ENCODE measurements around the gene COL20A1.
"Not testable (repeated sequence)": the region's sequence is repeated elsewhere in the genome, so short reads cannot be mapped to it uniquely, and the experiment has no call there.

COL20A1 gene

DNA sequence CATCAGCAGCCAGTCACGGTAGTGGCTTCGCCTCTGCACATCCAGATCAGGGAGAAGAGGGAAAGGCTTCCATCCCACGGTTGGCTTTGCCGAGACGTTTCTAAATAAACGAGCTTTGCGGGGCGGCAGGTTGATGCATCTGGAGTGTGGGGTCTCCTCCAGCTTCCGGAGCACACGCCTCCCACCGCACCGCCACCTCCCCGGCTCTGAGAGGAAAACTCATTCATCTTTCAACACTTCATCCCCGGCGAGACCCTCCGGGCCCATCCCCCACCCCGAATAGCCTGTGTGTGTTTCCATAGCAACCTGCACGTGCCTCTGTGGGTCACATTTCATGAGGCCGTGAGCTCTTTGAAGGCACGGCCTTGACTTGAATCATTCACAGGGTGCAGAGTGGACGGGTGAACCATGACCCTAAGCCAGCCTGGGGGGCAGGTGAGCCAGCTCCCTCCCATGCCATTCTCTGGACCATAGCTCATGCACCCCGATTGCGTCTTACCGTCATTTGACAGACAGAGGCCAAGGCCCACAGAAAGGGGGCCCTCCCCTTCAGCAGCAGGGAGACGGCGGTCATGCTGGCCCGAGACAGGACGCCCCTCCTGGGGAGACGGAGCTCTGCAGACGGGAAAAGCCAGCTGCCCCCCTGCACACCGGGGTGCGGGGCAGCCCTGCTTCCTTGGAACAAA, 84.4 kb downstream of the COL20A1 start:
- no peak for DNase-seq (ENCODE audit: low spot score)

DNA sequence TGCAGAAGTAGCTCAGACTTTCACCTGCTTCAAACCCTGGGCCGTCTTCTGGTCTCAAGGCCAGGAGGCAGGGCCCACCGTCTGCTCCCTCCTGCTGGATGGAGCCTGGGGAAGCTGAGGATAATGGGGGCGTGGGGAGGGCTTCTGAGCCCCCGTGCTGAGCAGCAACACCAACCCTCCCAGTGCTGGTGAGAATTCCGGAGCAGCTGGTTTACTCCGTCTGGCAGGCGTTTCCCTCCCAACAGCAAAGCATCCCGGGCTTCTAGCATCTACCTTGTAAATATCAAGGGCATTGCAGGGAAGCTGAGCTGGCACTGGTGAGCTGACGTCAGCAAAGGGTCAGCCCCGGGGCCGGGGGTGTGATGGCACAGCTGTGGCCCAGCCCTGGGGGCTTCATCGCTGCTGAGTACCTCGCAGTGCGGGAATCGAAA, 85.0 kb downstream of the COL20A1 start:
- no peak for DNase-seq (ENCODE audit: low spot score)

DNA sequence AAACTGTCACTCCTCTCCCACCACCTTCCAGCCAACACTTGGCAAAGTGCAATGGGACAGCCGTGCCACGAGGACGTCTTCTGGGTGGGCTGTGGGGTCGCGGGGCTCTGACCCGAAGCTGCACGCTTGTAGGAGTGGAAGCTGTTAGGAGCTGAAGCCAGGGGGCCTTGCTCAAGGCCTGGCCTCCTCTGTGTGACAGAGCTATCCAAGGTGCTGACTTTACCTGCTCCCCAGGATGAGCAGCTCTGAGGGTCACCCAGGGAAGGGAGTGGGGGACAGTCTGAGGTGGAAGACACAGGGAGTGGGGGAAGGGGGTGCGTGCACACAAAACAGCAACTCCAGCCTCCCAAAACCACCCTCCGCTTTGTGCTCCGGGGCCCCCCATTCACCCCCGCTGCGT, 85.6 kb downstream of the COL20A1 start:
- no peak for DNase-seq (ENCODE audit: low spot score)

DNA sequence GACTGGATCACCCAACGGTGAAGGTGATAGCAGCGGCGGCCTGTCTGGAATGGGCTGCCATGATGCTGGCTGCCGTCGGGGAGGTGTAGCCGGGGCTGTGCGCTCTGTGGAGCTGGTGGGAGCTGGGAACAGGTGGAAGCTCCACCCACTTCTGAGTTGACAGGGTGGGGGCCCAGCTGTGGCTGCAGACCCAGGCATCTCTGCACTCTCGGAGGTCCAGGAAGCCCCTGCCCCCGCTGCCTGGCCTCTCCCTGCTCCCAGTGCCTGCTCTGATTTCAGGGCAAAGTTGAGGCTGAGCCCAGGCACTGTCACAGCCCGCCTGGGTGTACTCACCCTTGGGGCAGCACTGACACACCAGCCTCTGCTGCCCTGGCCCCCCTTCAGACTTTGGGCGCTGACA, 86.3 kb downstream of the COL20A1 start:
- DNase-seq (ENCODE audit: low spot score): no peak

DNA sequence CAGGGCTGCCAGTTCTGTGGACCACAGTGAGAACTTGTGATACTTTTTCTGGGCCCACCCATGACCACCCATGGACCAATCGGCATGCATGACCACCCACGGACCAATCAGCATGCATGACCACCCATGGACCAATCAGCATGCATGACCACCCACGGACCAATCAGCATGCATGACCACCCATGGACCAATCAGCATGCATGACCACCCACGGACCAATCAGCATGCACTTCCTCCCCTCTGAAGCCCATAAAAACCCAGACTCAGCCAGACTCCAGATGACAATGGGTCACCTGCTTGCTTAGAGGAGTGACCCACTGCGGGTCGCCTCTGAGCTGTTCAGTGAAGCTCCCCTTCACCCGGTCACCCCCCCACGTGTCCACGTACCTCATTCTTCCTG, 86.9 kb downstream of the COL20A1 start:
- DNase-seq (ENCODE audit: low spot score): not testable (repeated sequence)

DNA sequence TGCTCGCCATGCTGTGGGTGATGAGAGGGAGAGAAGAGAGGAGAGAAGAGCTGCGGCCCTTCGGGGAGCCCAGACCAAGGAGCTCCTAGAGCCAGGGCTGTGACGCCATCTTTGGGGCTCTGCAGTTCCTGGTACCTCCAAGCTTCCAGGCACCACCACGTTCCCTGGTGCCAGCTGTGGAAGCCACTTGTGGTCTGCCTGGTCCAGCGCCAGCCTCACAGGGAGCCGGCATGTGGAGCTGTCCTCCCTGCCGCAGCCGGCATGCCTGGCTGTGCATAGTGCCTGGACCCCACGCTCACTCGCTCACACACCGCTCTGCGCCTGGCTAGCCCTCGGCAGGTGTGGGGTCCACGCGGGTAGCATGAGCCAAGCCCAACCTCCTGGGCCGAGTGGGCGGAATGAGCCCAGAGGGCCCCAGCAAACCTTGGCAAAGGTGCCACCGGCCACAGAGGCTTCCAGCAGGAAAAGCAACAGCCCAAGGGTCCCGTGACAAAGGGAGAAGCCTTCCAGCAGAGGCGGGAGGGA, 87.4 kb downstream of the COL20A1 start:
- DNase-seq (ENCODE audit: low spot score): no peak

DNA sequence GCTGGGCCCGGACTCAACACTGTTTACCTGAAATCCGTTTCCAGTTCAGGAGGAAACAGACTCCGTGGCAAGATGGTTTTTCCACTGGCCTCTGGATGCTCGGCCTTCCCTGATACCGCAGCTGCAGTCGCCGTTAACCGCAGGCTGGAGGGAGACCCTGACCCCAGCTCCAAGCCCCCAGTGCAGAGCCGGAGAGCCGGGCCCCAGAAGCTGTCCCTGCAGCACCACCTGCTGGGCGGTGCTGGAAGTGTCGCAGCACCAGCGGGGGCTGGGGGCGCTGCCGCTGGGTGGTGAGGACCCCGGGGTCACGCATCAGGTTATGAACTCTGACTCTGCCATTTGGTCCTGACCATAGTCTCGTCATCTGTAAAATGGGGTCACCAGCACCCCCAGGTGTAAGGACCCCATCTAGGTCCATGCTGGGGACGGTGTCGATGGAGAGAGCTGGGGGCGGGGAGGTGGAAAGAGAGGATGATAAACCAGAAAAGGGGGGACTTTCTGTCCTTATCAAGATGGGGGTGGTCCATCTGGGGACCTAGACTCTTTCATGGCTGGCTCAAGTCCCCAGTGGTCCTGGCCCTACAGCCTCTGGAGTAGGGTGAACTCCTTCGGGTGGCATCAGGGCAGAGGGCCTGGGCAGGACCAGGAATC, 88.9 kb downstream of the COL20A1 start:
- no peak for DNase-seq (ENCODE audit: low spot score)

DNA sequence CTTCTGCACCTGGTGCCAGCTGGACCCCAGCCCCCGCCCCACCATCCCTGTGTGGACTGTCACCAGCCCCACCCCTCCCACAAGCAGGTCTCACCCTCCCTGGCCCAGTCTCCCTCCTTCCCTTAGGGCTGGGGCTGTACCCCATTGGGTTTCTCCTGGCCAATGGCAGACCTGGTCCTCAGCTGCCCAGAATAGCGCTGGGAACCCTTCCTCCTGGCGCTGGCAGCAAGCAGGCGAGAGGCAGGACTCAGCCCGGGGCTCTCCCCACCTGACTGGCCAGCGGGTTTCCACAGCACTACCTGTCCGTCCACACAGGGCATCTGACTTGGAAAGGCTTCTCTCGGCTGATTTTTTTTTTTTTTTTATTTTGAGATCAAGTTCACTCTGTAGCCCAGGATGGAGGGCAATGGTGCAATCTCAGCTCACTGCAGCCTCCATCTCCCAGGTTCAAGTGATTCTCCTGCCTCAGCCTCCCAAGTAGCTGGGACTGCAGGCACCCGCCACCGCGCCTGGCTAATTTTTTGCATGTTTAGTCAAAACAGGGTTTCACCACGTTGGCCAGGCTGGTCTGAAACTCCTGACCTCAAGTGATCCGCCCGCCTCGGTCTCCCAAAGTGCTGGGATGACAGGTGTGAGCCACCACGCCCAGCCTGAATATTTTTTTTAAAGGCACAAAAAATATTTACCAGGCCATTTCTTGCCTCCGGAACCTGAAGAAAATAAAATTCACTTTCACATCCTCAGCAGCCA, 89.7 kb downstream of the COL20A1 start:
- no peak for DNase-seq (ENCODE audit: low spot score)

DNA sequence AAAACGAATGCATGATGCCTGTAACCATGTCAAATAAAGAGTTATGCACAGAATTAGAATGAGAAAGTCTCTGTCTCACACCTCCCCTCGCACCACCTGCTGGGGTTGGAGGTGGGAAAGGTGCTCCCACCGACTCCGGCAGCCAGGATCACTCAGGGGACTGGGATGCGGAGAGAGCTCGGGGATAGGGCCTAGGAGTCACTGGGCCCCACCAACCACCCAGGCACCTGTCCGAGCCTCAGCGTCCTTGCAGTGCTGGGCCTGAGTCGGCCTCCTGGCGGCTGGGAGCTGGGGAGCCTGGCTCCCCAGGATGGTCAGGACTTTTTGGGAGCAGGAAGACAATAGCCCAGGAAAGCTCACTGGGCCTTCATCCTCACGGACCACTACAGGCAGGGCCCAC, 90.6 kb downstream of the COL20A1 start:
- no peak for DNase-seq (ENCODE audit: low spot score)

DNA sequence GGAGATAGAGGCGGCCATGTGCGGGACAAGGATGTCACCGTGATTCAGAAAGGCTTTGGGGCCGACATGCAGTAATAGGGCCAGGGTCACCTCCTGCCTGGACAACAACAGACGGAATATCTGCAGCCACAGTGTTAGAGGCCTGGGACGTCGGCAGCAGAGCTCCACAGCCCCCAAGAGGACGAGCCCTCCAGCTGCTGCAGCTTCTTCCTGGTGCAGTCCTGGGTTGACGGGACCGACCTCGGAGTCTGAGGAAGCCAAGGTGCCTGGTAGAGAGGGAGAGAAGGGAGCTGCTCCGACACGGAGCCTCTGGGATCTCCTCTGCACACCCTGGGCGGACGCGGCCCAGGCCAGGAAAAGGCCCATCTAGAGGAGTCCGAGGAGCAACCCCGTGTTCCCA, 91.3 kb downstream of the COL20A1 start:
- DNase-seq (ENCODE audit: low spot score): no peak
